H9 (cell line): ENCODE results near the gene RNF220. TPM values are rescaled to one million over a fixed set of nuclear protein-coding genes. Genes with fewer than 3 reads are reported as not detected.

Source experiments
- DNase-seq: peaks from one replicate; pipeline ENCODE4 v3.0.0-alpha.2; 2017
- H2AFZ ChIP-seq: one replicate; pipeline ENCODE4 v1.6.1; 2013; ENCODE audit warnings: mild to moderate bottlenecking, low read length, control low read depth, moderate library complexity
- H2AK5ac ChIP-seq: 2 replicates; pipeline ENCODE4 v1.6.1; 2013; ENCODE audit warnings: low read length, control low read depth, mixed read lengths; ENCODE audit not compliant: insufficient read length
- H2BK120ac ChIP-seq: one replicate; pipeline ENCODE4 v1.6.1; 2013; ENCODE audit warnings: low read depth, mild to moderate bottlenecking, low read length, control low read depth, inconsistent platforms; ENCODE audit not compliant: poor library complexity, severe bottlenecking
- H2BK12ac ChIP-seq: 2 replicates; pipeline ENCODE4 v1.6.1; 2013; ENCODE audit warnings: low read length, control low read depth, mixed read lengths, low read depth; ENCODE audit not compliant: insufficient read length
- H2BK15ac ChIP-seq: 2 replicates; pipeline ENCODE4 v1.6.1; 2013; ENCODE audit warnings: low read depth, low read length, control low read depth
- H2BK20ac ChIP-seq: one replicate; pipeline ENCODE4 v1.6.1; 2013; ENCODE audit warnings: low read depth, mild to moderate bottlenecking, low read length, control low read depth, inconsistent platforms; ENCODE audit not compliant: poor library complexity, severe bottlenecking
- H2BK5ac ChIP-seq: 2 replicates; pipeline ENCODE4 v1.6.1; 2013; ENCODE audit warnings: low read length, control low read depth, mixed read lengths; ENCODE audit not compliant: insufficient read length
- H3K14ac ChIP-seq: 2 replicates; pipeline ENCODE4 v1.6.1; 2013; ENCODE audit warnings: low read length, control low read depth; ENCODE audit not compliant: insufficient read depth
- H3K18ac ChIP-seq: 2 replicates; pipeline ENCODE4 v1.6.1; 2013; ENCODE audit warnings: low read depth, mild to moderate bottlenecking, mixed read lengths, low read length, control low read depth; ENCODE audit not compliant: insufficient read length
- H3K23ac ChIP-seq: 2 replicates; pipeline ENCODE4 v1.6.1; 2013; ENCODE audit warnings: low read length, control low read depth, mixed read lengths, low read depth; ENCODE audit not compliant: insufficient read length
- H3K23me2 ChIP-seq: 2 replicates; pipeline ENCODE4 v1.6.1; 2013; ENCODE audit warnings: low read depth, mild to moderate bottlenecking, mixed read lengths, low read length, control low read depth; ENCODE audit not compliant: insufficient read length, poor library complexity, severe bottlenecking
- H3K27ac ChIP-seq: 2 replicates; pipeline ENCODE4 v1.5.1; 2013; ENCODE audit warnings: low read length, control low read depth, mixed read lengths, low read depth; ENCODE audit not compliant: insufficient read length
- H3K27me3 ChIP-seq: 2 replicates; pipeline ENCODE4 v1.6.1; 2013; ENCODE audit warnings: low read length, control low read depth, inconsistent platforms; ENCODE audit not compliant: insufficient read depth
- H3K4ac ChIP-seq: 2 replicates; pipeline ENCODE4 v1.6.1; 2013; ENCODE audit warnings: low read depth, mild to moderate bottlenecking, control low read depth, inconsistent platforms, low read length, moderate library complexity
- H3K4me1 ChIP-seq: 2 replicates; pipeline ENCODE4 v1.6.1; 2013; ENCODE audit warnings: low read length, control low read depth, inconsistent platforms; ENCODE audit not compliant: insufficient read depth
- H3K4me2 ChIP-seq: 2 replicates; pipeline ENCODE4 v1.6.1; 2013; ENCODE audit warnings: low read length, control low read depth, mixed read lengths; ENCODE audit not compliant: insufficient read length, insufficient read depth
- H3K56ac ChIP-seq: 2 replicates; pipeline ENCODE4 v1.6.1; 2013; ENCODE audit warnings: low read depth, mild to moderate bottlenecking, mixed read lengths, low read length, control low read depth; ENCODE audit not compliant: insufficient read length
- H3K79me1 ChIP-seq: 2 replicates; pipeline ENCODE4 v1.6.1; 2013; ENCODE audit warnings: low read depth, mild to moderate bottlenecking, moderate library complexity, low read length, control low read depth, inconsistent platforms; ENCODE audit not compliant: insufficient read depth, poor library complexity, severe bottlenecking
- H3K79me2 ChIP-seq: 2 replicates; pipeline ENCODE4 v1.6.1; 2013; ENCODE audit warnings: low read length, control low read depth, inconsistent platforms; ENCODE audit not compliant: insufficient read depth
- H3K9ac ChIP-seq: 2 replicates; pipeline ENCODE4 v1.6.1; 2013; ENCODE audit warnings: low read length, control low read depth, mixed read lengths; ENCODE audit not compliant: insufficient read length; ENCODE audit errors: extremely low read depth
- H3K9me3 ChIP-seq: one replicate; pipeline ENCODE4 v1.6.1; 2013; ENCODE audit warnings: low read depth, low read length, inconsistent platforms; ENCODE audit not compliant: control insufficient read depth
- H3T11ph ChIP-seq: one replicate; pipeline ENCODE4 v1.6.1; 2013; ENCODE audit warnings: mild to moderate bottlenecking, low read length, control low read depth, inconsistent platforms
- H4K20me1 ChIP-seq: one replicate; pipeline ENCODE4 v1.6.1; 2013; ENCODE audit not compliant: control insufficient read depth, insufficient read length, insufficient read depth
- H4K5ac ChIP-seq: 2 replicates; pipeline ENCODE4 v1.6.1; 2013; ENCODE audit warnings: low read depth, mild to moderate bottlenecking, mixed read lengths, low read length, control low read depth; ENCODE audit not compliant: insufficient read length
- H4K8ac ChIP-seq: replicated peaks from 2 replicates; pipeline ENCODE4 v1.6.1; 2013; ENCODE audit warnings: low read length, control low read depth, mixed read lengths, low read depth; ENCODE audit not compliant: insufficient read length
- H4K91ac ChIP-seq: 2 replicates; pipeline ENCODE4 v1.6.1; 2013; ENCODE audit warnings: low read depth, mild to moderate bottlenecking, moderate library complexity, mixed read lengths, low read length, control low read depth; ENCODE audit not compliant: insufficient read length
- H3K27ac Mint-ChIP-seq, 3 experiments: 2 replicates in 2 of 3; 3 replicates in 1 of 3; pipeline ENCODE4 v1.8.0; 2020 to 2021; ENCODE audit warnings: mixed read lengths in 3 of 3, mild to moderate bottlenecking in 1 of 3, moderate library complexity in 1 of 3
- H3K27me3 Mint-ChIP-seq: 2 replicates; pipeline ENCODE4 v1.8.0; 2021; ENCODE audit warnings: low read depth, mild to moderate bottlenecking, moderate library complexity, mixed read lengths
- H3K36me3 Mint-ChIP-seq, 3 experiments: 2 replicates in 2 of 3; 3 replicates in 1 of 3; pipeline ENCODE4 v1.8.0; 2020 to 2021; ENCODE audit warnings: low read depth in 3 of 3, mixed read lengths in 3 of 3; ENCODE audit not compliant: insufficient read depth in 1 of 3
- H3K4me1 Mint-ChIP-seq, 2 experiments: 2 replicates each; pipeline ENCODE4 v1.8.0; 2020; ENCODE audit warnings: mixed read lengths in 2 of 2
- H3K4me3 Mint-ChIP-seq, 2 experiments: 2 replicates in 1 of 2; 3 replicates in 1 of 2; pipeline ENCODE4 v1.8.0; 2020 to 2021; ENCODE audit warnings: mild to moderate bottlenecking in 2 of 2, mixed read lengths in 2 of 2, moderate library complexity in 1 of 2
- H3K9me3 Mint-ChIP-seq, 2 experiments: 2 replicates in 1 of 2; 3 replicates in 1 of 2; pipeline ENCODE4 v1.8.0; 2020; ENCODE audit warnings: mild to moderate bottlenecking in 2 of 2, mixed read lengths in 2 of 2, moderate library complexity in 1 of 2
- WGBS: extraction: QIAGEN DNeasy Blood & Tissue Kit; methylation state at CpG from one replicate; pipeline ENCODE4 v1.1.7; 2013; ENCODE audit warnings: missing lambda C conversion rate, low lambda C conversion rate, mixed read lengths; ENCODE audit not compliant: insufficient read length; ENCODE audit errors: extremely low coverage; 5-methylcytosine and 5-hydroxymethylcytosine counted together
- total RNA-seq: library from RNA; stranded (reverse); gene quantifications from 2 replicates; pipeline ENCODE4 v1.2.1, GENCODE V29; 2021
- TF ChIP-seq, protein P1 (sequence below): fragments of 200-600 bp; sonication (generic); conservative IDR thresholded peaks from 3 replicates; pipeline ENCODE4 v1.8.0; 2021; ENCODE audit warnings: antibody characterized with exemption, mild to moderate bottlenecking

Gene RNF220
- total RNA-seq, 1 experiment from 2014 or later: 109 TPM

DNA sequence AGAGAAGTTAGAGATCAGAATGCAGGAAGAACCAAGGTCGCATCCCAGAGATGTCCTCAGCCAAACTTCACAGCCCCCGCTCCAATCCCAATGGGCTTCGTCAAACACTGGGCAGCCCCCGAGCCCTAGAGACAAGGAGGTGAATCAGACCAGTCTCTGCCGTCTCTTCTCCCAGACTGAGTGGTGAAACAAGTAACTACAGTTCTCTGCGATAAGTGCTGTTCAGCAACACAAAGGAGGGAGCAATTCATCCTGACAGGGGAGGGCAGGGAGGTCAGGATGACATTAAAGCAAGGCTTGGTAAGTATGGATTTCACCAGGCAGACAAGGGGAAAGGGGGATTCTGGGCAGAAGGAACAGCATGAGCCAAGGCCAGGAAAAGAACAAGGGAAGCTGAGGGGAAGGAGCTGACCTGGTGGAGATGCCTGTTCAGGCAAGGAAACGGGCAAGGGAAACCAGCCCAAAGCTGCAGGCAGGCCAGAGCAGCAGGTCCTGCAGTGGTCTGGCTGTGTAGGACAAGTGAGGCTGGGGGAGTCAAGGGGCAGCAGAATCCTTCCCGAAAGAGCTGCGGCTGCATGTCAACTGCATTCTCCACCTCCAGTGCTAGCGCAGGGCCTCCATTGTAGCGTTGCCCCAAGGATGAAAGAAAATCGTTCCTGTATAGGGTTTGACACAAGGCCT is 36.4 kb upstream of the RNF220 start:
- Mint-ChIP-seq H3K27me3 (peaks cover 27% of the 10 kb centered on the region), H3K27ac (no peak overlapping the region), H3K4me1 (peaks cover 22% of the 10 kb centered on the region in 2 experiments), H3K4me3 (no peak overlapping the region; a peak in 1 of 5 replicates), H3K36me3 (no peaks in the 10 kb centered on the region), H3K9me3 (no peaks in the 10 kb centered on the region)
- Histone ChIP-seq H4K5ac (no peak overlapping the region), H4K8ac (no peak overlapping the region), H3T11ph (no peak overlapping the region), H3K9ac (no peak overlapping the region), H3K27me3 (no peaks in the 10 kb centered on the region), H2BK5ac (no peak overlapping the region), H2BK120ac (no peak overlapping the region), H2BK15ac (no peak overlapping the region), H4K20me1 (no peaks in the 10 kb centered on the region), H3K56ac (no peak overlapping the region), H3K4ac (no peak overlapping the region), H3K79me2 (no peaks in the 10 kb centered on the region), H3K9me3 (no peaks in the 10 kb centered on the region), H3K14ac (no peak overlapping the region), H2AK5ac (no peak overlapping the region), H3K4me1 (peaks cover 3% of the 10 kb centered on the region; the same call in 1 of the 2 replicates), H3K23ac (no peak overlapping the region), H2AFZ (no peak overlapping the region), H3K23me2 (no peaks in the 10 kb centered on the region), H2BK12ac (no peak overlapping the region), H3K18ac (no peak overlapping the region), H3K4me2 (no peak overlapping the region), H2BK20ac (no peak overlapping the region), H3K79me1 (no peaks in the 10 kb centered on the region), H3K27ac (no peak overlapping the region), H4K91ac (no peak overlapping the region)
- no CpG with 5 or more reads among the region's 12 CpGs for WGBS
- DNase-seq: peak; percentile 62
- TF ChIP-seq, protein P1, sequence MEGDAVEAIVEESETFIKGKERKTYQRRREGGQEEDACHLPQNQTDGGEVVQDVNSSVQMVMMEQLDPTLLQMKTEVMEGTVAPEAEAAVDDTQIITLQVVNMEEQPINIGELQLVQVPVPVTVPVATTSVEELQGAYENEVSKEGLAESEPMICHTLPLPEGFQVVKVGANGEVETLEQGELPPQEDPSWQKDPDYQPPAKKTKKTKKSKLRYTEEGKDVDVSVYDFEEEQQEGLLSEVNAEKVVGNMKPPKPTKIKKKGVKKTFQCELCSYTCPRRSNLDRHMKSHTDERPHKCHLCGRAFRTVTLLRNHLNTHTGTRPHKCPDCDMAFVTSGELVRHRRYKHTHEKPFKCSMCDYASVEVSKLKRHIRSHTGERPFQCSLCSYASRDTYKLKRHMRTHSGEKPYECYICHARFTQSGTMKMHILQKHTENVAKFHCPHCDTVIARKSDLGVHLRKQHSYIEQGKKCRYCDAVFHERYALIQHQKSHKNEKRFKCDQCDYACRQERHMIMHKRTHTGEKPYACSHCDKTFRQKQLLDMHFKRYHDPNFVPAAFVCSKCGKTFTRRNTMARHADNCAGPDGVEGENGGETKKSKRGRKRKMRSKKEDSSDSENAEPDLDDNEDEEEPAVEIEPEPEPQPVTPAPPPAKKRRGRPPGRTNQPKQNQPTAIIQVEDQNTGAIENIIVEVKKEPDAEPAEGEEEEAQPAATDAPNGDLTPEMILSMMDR: no peak
